ENCODE results near the gene CTBP2. TPM values are rescaled to one million over a fixed set of nuclear protein-coding genes. Genes with fewer than 3 reads are reported as not detected.

Gene CTBP2
- total RNA-seq, 3 donors from 2014 or later (not counting 1 experiment from before 2014, with no cell fraction given): 120 to 179 (median 124) TPM

- TF ChIP-seq, protein P1, sequence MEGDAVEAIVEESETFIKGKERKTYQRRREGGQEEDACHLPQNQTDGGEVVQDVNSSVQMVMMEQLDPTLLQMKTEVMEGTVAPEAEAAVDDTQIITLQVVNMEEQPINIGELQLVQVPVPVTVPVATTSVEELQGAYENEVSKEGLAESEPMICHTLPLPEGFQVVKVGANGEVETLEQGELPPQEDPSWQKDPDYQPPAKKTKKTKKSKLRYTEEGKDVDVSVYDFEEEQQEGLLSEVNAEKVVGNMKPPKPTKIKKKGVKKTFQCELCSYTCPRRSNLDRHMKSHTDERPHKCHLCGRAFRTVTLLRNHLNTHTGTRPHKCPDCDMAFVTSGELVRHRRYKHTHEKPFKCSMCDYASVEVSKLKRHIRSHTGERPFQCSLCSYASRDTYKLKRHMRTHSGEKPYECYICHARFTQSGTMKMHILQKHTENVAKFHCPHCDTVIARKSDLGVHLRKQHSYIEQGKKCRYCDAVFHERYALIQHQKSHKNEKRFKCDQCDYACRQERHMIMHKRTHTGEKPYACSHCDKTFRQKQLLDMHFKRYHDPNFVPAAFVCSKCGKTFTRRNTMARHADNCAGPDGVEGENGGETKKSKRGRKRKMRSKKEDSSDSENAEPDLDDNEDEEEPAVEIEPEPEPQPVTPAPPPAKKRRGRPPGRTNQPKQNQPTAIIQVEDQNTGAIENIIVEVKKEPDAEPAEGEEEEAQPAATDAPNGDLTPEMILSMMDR (IDR thresholded peaks at IDR 0.05): no peak
- no peaks in the 10 kb centered on the region for H3K9me3 Mint-ChIP-seq
- H3K4me1 Mint-ChIP-seq: peaks cover 80 to 84% of the 10 kb centered on the region in 2 donors
- no peaks in the 10 kb centered on the region for H3K27me3 ChIP-seq (ENCODE audit: control insufficient read depth, insufficient read depth, low read length)
- no peak overlapping the region for H3K27ac ChIP-seq (ENCODE audit: low read length)
- H3K36me3 Mint-ChIP-seq: peaks cover 3% of the 10 kb centered on the region
- H3K36me3 ChIP-seq (ENCODE audit: control insufficient read depth, insufficient read depth, low read length): peaks cover 14% of the 10 kb centered on the region
- peak overlapping the region; percentile 79 to 93 for H3K27ac Mint-ChIP-seq
- intact Hi-C loops (cut with micrococcal nuclease): no loop called here
- H3K4me3 ChIP-seq (ENCODE audit: low read length): no peak overlapping the region
- WGBS (ENCODE audit: insufficient coverage): 93% methylated on average over 2 of the region's 2 CpGs
- ATAC-seq (no peak), DNase-seq (no peak)
- no peaks in the 10 kb centered on the region for H3K27me3 Mint-ChIP-seq (ENCODE audit: low read depth in 2 of 2)
- H3K4me3 Mint-ChIP-seq: no peak overlapping the region
- peaks cover 40% of the 10 kb centered on the region for H3K4me1 ChIP-seq (ENCODE audit: control insufficient read depth, insufficient read depth, low read length)
- no peaks in the 10 kb centered on the region for H3K9me3 ChIP-seq (ENCODE audit: control insufficient read depth, insufficient read depth, low read length)
Observed at GRCh38 chr10:125112697-125113494, 47.5 kb downstream of the CTBP2 start.

DNA sequence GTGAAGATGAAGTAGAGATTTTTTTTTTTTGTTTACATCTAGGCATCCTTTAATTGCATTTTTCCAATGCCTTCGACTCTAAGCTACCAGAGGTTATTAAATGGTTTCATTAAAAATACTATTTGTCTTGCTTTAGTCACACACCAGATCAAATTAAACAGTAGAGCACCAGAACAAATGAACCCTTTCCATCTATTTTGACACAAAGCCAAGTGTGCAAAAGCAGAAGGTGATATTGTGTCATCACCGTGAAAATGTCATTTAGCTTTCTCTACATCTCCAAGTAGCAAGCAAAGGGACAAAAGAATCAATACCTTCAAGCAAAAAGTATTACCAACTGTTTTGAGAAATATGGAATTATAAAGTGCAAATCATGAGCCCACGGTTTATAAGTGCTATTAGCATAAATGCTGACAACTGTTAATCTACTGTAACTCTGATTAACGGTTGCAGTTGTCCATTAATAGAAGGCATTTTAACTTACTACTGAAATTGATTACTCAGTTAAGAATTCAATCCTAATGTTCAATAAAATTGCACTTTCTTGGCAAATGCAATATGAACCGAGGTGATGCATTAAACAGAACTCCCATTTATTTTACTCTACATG lies 49.1 kb downstream of the CTBP2 start:
- H3K9me3 ChIP-seq (ENCODE audit: control insufficient read depth, insufficient read depth, low read length): no peaks in the 10 kb centered on the region
- peaks cover 18% of the 10 kb centered on the region for H3K36me3 ChIP-seq (ENCODE audit: control insufficient read depth, insufficient read depth, low read length)
- 86% methylated on average over 4 of the region's 5 CpGs for WGBS (ENCODE audit: insufficient coverage)
- Mint-ChIP-seq H3K27ac (peak overlapping the region; percentile 71 to 93), H3K4me1 (peaks cover 77 to 85% of the 10 kb centered on the region in 2 donors), H3K27me3 (ENCODE audit: low read depth in 2 of 2) (no peaks in the 10 kb centered on the region), H3K36me3 (peaks cover 10% of the 10 kb centered on the region), H3K4me3 (no peak overlapping the region), H3K9me3 (no peaks in the 10 kb centered on the region)
- H3K4me3 ChIP-seq (ENCODE audit: low read length): no peak overlapping the region
- ATAC-seq (no peak), DNase-seq (no peak)
- H3K27ac ChIP-seq (ENCODE audit: low read length): no peak overlapping the region
- intact Hi-C loops (cut with micrococcal nuclease): no loop called here
- H3K27me3 ChIP-seq (ENCODE audit: control insufficient read depth, insufficient read depth, low read length): no peaks in the 10 kb centered on the region
- H3K4me1 ChIP-seq (ENCODE audit: control insufficient read depth, insufficient read depth, low read length): peaks cover 37% of the 10 kb centered on the region
- TF ChIP-seq, protein P1 (IDR thresholded peaks at IDR 0.05): no peak

DNA sequence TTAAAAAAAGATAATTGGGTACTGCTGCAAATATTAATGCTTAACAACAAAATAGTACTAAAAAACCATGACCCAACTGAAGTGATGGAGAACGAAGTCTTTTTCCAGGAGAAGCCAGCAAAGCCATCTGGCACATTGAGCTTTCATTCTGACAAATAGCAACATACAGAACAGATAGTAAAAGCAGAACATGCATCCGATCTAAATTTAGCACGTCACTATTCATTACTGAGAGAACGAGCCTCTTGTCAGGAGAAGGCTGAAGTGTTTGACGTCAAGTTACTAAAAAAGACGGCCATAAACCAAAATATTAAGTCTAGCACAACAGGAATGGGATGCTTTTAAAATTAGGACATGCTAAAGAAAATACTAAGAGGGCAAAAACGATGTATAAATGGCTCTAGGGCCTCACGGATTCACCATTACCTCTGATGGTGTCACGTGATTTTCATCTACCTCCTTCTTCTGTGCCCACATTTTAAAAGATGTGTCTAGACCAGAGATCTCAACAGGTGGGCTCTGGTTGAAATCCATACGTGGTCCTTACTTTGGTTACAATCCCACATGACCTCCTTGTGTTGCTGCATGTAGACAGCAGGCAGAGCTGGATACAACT lies 52.3 kb downstream of the CTBP2 start:
- Mint-ChIP-seq H3K27me3 (ENCODE audit: low read depth in 2 of 2) (no peaks in the 10 kb centered on the region), H3K27ac (peak overlapping the region; percentile 71 to 93), H3K4me3 (no peak overlapping the region), H3K36me3 (peaks cover 10% of the 10 kb centered on the region), H3K9me3 (no peaks in the 10 kb centered on the region), H3K4me1 (peaks cover 78 to 86% of the 10 kb centered on the region in 2 donors)
- TF ChIP-seq, protein P1 (IDR thresholded peaks at IDR 0.05): no peak
- Histone ChIP-seq H3K27ac (ENCODE audit: low read length) (no peak overlapping the region), H3K4me1 (ENCODE audit: control insufficient read depth, insufficient read depth, low read length) (peaks cover 30% of the 10 kb centered on the region), H3K27me3 (ENCODE audit: control insufficient read depth, insufficient read depth, low read length) (no peaks in the 10 kb centered on the region), H3K36me3 (ENCODE audit: control insufficient read depth, insufficient read depth, low read length) (peaks cover 20% of the 10 kb centered on the region), H3K9me3 (ENCODE audit: control insufficient read depth, insufficient read depth, low read length) (no peaks in the 10 kb centered on the region), H3K4me3 (ENCODE audit: low read length) (no peak overlapping the region)
- 88% methylated on average over 10 of the region's 10 CpGs for WGBS (ENCODE audit: insufficient coverage)
- intact Hi-C loops (cut with micrococcal nuclease): no loop called here
- no peak for DNase-seq
- ATAC-seq: no peak

Data from natural killer cell (primary cell).